ENCODE measurements around the gene AQP1.

Gene AQP1

DNA sequence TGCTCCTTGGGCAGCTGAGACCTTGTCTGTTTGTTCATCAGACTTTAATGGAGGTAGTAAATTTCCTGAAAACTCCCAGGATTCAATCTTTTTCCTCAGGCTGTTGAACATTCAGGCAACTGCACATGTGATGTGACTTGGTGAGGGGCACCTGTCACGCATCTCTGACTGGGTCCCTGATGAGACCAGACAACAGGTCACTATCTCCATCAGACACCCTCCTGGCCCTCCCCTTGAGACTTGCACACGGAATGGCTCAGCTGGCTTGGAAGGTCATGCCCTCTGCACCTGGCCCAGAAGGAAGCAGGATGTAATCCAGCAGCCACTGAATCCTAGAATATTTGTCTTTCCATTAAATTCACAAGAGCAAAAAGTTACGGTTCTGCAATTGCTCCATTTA, 15.9 kb downstream of the AQP1 start:
- no peak for DNase-seq (ENCODE audit: low read depth)
- TF ChIP-seq, protein P1, sequence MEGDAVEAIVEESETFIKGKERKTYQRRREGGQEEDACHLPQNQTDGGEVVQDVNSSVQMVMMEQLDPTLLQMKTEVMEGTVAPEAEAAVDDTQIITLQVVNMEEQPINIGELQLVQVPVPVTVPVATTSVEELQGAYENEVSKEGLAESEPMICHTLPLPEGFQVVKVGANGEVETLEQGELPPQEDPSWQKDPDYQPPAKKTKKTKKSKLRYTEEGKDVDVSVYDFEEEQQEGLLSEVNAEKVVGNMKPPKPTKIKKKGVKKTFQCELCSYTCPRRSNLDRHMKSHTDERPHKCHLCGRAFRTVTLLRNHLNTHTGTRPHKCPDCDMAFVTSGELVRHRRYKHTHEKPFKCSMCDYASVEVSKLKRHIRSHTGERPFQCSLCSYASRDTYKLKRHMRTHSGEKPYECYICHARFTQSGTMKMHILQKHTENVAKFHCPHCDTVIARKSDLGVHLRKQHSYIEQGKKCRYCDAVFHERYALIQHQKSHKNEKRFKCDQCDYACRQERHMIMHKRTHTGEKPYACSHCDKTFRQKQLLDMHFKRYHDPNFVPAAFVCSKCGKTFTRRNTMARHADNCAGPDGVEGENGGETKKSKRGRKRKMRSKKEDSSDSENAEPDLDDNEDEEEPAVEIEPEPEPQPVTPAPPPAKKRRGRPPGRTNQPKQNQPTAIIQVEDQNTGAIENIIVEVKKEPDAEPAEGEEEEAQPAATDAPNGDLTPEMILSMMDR (conservative IDR thresholded peaks at IDR 0.05; ENCODE audit: low read depth, low read length): no peak
- H3K4me3 ChIP-seq (ENCODE audit: low read length): no peak overlapping the region

DNA sequence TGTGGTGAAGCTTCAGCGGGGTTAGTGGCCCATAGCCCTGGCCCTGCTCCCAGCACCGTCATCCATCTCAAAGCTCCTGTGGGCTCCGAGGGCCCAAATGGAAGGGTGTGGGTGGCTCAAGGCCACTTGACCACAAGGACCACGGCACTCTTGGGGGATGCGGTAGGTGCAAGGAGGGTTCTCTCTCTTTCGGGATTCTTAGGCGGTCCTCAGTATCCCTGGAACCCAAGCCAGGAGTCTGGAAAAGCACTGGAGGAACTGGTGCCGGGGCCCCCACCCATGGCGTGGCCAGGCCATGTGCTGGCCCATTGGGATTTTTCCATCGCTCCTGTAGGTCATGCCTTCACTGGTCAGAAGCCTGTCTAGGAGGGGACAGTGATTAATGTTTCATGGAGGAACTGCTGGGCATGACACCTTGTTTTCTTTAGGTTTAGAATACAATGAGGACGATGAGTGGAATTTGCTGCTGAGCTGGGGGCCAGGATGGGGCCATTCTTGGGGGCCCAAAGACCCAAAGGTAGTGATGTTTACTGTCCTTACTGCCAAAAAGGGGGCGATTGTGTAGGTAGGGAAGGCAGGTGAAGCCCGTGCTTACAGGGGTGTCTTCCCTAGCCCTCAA, 16.7 kb downstream of the AQP1 start:
- no peak overlapping the region for H3K4me3 ChIP-seq (ENCODE audit: low read length)
- TF ChIP-seq, protein P1 (conservative IDR thresholded peaks at IDR 0.05; ENCODE audit: low read depth, low read length): no peak
- DNase-seq (ENCODE audit: low read depth): no peak

DNA sequence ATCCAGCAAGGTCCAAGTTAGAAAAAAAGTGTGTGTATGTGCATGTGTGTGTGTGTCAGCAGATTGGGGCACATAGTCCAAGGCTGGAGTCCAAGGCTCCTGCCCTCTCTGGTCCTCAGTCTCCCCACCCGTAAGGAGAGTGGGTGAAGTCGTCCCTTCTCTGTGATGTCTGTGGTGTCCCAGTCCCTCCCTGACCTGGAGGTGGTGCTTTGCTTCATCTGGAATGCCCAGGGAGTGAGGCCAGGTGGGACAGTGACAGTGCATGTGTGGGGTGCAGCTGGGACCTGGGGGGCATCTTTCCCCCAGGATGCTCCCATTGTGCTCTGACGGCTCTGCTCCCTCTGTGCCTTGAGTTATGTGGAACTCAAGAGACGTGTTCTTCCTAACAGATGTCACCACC, 18.0 kb downstream of the AQP1 start:
- TF ChIP-seq, protein P1 (conservative IDR thresholded peaks at IDR 0.05; ENCODE audit: low read depth, low read length): no peak
- no peak for DNase-seq (ENCODE audit: low read depth)
- no peak overlapping the region for H3K4me3 ChIP-seq (ENCODE audit: low read length)

DNA sequence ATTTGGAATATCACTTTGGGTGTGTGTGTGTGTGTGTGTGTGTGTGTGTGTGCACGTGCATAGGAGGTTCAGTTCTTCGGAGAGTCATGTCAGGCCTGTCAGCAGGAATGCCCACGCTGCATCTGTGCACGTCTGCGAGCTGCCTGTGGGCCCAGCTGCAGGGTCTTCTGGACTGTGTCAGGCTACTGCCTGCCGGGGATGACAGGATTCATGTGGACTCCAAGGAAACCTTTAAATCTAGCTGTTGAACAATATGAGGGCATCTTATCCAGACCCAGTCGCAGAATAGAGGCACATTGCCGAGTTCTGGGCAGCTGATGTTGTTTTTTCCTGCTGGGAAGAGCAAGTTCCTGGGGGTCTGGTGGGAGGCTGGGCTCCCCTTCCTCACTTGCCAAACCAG, 19.0 kb downstream of the AQP1 start:
- no peak overlapping the region for H3K4me3 ChIP-seq (ENCODE audit: low read length)
- TF ChIP-seq, protein P1 (conservative IDR thresholded peaks at IDR 0.05; ENCODE audit: low read depth, low read length): no peak
- DNase-seq (ENCODE audit: low read depth): no peak

DNA sequence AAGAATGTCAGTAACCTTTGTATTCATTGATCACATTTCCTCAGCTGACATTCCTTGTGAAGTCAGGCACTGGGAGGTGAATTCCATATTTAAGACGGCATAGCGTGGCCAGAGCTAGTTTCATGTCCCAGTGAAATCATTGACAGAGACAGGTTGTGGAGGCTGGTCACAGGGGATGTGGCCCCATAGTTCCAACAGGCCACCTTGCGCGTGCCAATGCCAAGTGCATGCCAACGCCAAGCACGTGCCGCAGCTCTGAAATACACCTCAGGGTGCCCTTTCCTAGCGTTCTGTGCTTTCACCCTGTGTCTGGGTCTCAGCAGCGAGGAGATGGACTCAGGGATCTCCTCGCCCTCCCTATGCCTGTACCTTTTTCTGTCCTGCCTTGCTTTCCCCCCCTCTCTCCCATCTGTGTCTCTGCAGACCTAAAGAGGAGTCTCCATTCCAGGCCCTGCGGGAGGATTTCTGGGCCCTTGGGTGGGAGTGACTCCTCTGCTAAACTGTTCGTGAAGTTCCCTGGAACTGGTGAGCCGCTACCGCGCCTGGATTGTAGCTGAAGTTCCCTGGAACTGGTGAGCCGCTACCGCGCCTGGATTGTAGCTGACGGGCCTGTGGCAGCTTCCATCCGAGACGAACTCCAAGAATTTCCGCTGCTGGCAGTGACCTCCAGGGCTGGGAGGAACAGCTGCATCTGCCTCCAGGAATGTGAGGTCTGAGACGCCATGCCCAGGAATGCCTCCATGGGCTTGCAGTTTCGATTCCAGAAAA, 19.7 kb downstream of the AQP1 start:
- TF ChIP-seq, protein P1 (conservative IDR thresholded peaks at IDR 0.05; ENCODE audit: low read depth, low read length): no peak
- no peak overlapping the region for H3K4me3 ChIP-seq (ENCODE audit: low read length)
- no peak for DNase-seq (ENCODE audit: low read depth)

DNA sequence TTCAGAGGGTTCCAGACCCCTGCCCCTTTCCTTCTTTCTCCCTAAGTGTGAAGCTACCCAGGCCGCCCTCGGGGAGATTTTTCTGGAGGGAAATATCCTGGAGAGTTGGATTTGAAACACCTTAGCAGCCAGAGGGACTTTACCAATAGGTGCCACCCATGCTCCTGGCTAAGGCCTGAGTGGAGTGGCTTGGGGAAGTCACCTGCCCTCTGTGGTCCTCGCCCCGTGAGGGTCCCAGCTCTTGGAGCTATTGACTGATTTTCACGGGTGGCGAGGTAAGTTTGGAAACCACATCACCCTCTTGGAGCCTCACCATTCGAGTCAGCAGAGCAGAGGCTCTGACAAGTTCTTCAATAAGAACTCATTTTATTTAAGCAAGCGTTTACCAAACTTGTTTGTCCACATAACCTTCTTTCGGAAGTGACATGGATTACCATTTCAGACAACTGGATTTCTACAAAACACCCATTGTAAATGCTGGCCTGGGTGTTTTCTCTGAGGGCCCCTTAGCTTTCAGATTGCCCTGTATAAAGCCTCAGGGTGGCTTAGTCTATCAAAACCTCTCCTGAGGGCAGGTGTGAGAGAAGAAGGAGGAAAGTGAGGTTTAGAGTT, 20.4 kb downstream of the AQP1 start:
- no peak overlapping the region for H3K4me3 ChIP-seq (ENCODE audit: low read length)
- no peak for DNase-seq (ENCODE audit: low read depth)
- TF ChIP-seq, protein P1 (conservative IDR thresholded peaks at IDR 0.05; ENCODE audit: low read depth, low read length): no peak

Measured in retinal pigment epithelial cell (primary cell).